Measurements from ENCODE around the gene E2F8.

The E2F8 gene

DNA sequence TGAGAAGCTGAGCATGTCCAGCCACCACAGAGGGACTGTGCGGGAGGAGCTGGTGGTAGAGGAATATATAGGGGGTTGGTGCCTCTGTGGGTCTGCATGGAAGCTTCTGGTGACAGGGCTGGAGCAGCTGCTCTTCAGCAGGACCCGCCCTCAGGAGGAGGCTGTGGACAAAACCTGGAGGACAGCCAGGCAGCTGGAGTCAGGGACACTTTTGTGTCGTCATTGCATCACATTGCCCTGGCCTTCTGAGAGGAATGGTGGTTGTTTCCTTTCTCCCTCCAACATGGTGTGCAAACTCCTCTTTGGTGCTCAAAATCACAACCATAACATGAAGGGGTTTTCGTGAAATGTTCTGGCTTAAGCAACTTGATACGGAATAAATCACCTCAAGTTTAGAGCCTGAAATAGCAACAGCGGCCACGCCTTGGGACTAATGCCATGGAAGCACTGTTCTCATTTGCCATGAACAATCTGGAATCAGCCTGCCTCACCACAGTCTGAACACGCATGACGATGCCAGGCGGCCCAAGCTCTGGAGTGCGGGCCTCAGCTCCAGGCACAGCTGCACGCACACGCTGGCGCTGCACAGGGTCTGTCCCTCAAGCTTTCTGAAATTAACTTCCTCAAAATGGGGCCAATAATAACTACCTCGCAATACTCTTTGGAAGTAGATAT, 21.8 kb downstream of the E2F8 start:
- DNase-seq: no peak

DNA sequence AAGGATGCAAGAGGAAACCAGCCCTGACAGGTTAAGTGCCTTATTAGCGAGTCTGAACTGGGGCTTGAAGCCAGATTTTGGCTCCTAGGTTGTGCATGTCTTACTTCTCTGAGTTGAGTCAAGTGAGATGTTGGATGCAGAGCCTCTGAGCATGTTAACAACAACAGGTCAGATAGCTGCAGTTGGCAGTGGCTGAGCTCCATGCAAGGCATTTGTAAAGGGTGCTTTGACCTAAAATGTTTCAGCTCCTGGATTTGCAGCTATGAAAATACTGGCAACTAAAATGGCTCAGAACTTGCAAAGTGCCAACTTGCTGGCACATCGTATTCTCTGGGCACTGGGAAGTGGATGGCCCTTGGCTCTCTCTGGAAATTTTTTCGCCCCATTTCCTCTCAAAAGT, 22.5 kb downstream of the E2F8 start:
- DNase-seq: no peak

- no peak for DNase-seq
These were observed 23.9 kb downstream of the E2F8 start for GRCh38 chr11:19216709-19217374.

DNA sequence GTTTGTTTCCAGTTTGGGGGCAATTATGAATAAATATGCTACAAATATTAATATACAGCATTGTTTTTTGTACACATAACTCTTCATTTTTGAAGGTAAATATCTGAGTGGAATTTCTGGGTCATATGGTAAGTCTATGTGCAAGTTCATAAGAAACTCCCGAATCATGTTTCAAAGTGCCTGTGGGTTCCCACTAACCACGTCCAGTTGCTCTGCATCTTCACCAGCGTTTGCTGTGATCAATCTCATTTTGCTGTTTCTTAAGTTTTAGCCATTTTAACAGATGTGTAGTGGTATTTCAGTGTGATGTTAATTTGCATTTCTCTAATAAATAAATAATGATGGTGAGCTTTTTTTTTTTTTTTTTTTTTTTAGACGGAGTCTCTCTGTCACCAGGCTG, 24.7 kb downstream of the E2F8 start:
- no peak for DNase-seq

DNA sequence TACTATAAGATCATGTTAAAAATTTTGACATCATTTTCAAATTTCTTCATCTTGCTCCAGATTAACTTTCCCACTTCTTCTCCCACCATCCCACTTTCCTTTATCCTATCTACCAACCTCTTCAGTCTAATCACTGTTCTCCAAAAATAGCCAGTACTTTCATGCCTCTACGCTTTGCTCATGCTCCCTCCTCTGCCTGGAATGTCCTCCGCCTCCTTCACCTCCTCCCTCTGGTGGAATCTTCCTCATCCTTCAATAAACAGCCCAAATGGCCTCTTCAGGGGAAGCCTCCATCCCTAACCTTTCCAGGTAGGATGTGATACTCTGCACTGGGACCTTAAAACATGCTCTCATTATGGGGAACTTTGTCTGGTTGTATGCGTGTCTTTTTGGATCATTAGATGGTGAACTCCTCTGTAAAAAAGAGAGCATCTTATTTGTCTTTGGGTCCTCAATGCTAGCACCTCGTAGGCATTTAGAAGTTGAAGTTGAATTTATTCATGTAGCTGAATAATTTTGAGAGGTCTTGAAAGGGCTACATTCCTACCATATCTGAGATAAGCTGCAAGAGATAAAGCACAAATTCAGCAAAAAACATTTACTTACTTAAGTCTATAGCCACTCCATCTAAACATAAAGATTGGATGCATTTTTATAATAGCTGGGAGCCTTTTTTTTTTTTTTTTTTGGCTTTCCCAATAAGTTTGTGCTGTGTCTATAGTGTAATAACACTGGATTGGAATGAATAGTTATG, 31.0 kb downstream of the E2F8 start:
- DNase-seq: no peak

DNA sequence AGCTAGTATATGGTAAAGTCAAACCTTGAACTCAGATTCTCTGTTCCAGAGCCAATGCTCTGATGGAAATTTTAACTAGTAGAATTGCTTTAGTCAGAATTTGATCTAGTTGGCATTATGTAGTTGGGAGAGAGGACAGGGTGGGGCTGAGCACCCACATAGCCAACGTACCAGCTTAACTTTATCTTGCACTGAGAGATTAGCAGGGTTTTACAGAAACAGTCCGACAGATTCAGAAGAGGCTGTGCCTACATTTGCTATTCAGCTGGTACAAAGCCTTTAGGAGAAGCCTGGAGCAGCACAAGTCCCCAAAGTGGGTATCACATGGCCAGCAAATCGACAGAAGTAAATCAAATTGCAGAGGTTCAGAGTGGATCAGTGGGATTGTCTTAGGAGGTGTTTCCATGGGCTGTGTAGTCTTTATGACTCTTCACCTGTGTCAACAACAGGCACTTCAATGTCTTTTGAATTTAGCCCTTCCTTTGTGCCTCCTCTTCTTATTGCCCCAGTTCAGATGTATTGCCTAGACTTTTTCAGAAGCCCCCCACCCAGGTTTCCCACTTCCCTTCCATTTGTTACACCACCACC, 31.7 kb downstream of the E2F8 start:
- no peak for DNase-seq

- no peak for DNase-seq
These were observed 32.6 kb downstream of the E2F8 start for GRCh38 chr11:19208181-19208580.

DNA sequence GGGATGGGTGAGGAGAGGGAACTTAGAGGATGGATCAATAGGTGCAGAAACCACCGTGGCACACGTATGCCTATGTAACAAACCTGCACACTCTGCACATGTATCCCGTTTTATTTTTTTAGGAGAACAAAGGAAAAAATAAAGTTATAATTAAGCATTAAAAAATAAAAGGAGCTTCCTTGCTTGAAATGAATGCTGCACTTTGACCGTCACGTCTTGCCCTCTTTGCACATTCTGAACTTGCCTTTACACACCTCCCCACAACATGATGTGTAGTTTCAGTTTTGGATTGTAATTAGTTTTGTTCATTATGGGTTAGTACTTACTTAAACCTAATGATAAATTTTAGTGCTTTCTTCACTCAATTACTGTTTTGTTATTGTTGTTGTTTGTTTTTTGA, 35.9 kb downstream of the E2F8 start:
- DNase-seq: no peak

- no peak for DNase-seq
These were observed 38.8 kb downstream of the E2F8 start, which contains the start of gene CSRP3 for GRCh38 chr11:19201737-19202605. TSS of gene CSRP3 (minus strand) at chr11:19201983. CDS start at chr11:19192448, 9,535 bp downstream.

- DNase-seq: peak in 3 of 4 experiments; percentile 35 to 41 (median 36)
These were observed 40.1 kb downstream of the E2F8 start for GRCh38 chr11:19200410-19201201.

DNA sequence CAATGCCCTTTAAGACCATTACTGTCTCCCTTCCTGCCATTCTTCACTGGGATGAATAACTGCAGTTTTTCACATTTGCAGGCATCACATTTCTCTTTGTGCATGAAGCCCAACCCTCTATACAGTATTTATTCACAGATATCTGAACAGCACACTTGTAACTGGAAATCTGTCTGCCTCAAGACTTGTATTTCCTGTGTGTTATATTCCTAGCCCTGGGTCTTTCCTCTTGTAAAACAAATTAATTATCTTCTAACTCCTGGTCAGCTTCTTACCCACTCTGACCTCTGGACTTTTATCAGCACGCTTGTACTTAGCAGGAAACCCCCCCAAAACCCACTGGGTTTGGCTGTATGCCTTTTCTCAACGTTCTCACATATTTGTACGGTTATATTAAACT, 41.0 kb downstream of the E2F8 start:
- no peak for DNase-seq

- no peak for DNase-seq
These were observed 41.7 kb downstream of the E2F8 start for GRCh38 chr11:19199048-19199447.

GRCh38 chr11:19196432-19196831, 44.3 kb downstream of the E2F8 start:
- DNase-seq: no peak

GRCh38 chr11:19194620-19195308, 46.0 kb downstream of the E2F8 start:
- DNase-seq: no peak

DNA sequence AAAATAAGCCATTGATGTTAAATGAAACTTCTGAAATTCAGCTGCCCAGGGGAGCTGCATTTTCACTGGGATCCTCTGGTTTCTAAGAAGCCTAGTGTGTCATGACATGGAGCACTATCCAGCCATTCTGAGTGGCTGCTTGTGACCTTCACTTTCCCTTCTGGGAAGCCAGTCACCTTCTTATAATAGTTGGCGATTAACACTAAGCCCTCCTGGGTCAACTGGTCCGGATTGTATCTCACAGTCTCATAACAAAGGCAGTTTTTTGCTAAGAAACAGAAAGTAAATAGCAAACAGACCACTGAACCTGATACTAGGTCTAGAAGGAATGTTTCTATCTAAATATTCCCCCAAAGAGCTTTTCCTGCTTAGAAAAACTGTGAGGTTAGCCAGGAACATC, 46.8 kb downstream of the E2F8 start:
- no peak for DNase-seq

DNA sequence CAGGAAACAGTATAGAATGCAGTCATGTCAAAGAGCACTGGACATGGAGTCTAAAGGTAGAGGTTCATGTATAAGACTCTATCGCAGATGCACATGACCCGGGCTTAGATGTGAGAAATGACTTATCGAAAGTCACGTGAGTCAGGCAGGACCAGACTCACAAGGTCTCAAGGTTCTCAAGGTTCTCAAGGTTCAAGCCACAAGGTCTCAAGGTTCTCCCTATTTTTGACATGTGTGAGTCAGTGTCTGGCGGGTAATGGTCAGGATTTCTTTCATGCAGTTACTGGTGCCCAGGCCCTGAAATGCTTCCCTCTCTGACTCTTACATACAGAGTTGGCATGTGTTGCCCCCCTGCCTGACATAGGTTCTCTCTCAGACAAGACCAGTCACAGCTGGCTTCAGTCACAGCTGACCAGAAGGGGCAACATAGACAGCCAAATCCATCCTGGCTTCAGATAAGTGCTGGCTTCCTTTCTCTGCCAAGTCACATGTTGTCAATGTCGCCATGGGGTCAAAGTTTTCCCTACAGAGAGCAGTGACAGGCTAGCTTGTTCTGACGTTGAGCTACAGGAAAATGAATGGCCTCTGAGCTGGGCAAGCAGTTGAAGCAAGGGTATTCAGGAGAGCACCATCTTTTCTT, 49.1 kb downstream of the E2F8 start:
- no peak for DNase-seq

DNA sequence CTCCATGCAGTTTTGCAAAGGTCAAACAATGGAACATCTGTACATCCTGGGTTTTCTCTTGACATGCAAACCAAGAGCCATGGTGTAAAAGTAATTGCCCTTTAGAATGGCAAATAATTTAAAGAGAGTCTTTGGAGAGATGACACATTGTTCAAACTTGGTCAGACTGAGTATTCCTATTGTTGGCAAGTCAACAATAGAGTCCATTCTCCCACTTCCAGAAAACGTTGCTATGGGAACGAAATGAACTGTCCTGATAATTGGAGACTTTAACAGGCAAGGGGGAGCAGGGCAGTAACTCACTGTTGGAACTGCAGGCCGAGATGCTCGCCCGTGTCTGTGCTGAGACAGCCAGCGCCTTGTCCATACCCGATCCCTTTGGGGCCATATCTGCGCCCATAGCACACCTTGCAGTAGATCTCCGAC, 52.9 kb downstream of the E2F8 start:
- DNase-seq: no peak

GRCh38 chr11:19187114-19187832, 53.5 kb downstream of the E2F8 start:
- DNase-seq: peak in 1 of 4 experiments; percentile 13

GRCh38 chr11:19185516-19186052, 55.2 kb downstream of the E2F8 start:
- DNase-seq: no peak

All from suppressor macrophage (primary cell).